ENCODE results near the gene MFNG.

GRCh38 chr22:37439347-37439746 lies 46.8 kb downstream of the MFNG start:
- TF ChIP-seq CTCF (IDR thresholded peaks at IDR 0.05) (no peak), POLR2A (IDR thresholded peaks at IDR 0.05) (no peak)

Data from thyroid gland (tissue), 4 donors.